Sigmoid colon (tissue), 7 donors: ENCODE measurements around the gene DPP6. TPM values are rescaled to one million over a fixed set of nuclear protein-coding genes. Genes with fewer than 3 reads are reported as not detected.

Source experiments
- DNase-seq: peaks from one replicate; pipeline ENCODE4 v3.0.0-alpha.2; 2019
- H3K27ac ChIP-seq, 4 donors: fragments of 200-600 bp; sonication (generic); one replicate each; pipeline ENCODE4 v1.5.1; 2016 to 2019; ENCODE audit warnings: mild to moderate bottlenecking in 1 of 4
- H3K27me3 ChIP-seq, 3 donors: fragments of 200-600 bp; sonication (generic); one replicate each; pipeline ENCODE4 v1.5.1; 2019; ENCODE audit warnings: mild to moderate bottlenecking in 1 of 3
- H3K36me3 ChIP-seq, 4 donors: fragments of 200-600 bp; sonication (generic); one replicate each; pipeline ENCODE4 v1.5.1; 2016 to 2019
- H3K4me1 ChIP-seq, 4 donors: fragments of 200-600 bp; sonication (generic); one replicate each; pipeline ENCODE4 v1.5.1; 2017 to 2019
- H3K4me3 ChIP-seq, 4 donors: fragments of 200-600 bp; sonication (generic); one replicate each; pipeline ENCODE4 v1.5.1; 2017 to 2019; ENCODE audit warnings: mild to moderate bottlenecking in 2 of 4, moderate library complexity in 1 of 4
- H3K9me3 ChIP-seq, 4 donors: fragments of 200-600 bp in 3 of 4; sonication (generic) in 3 of 4; one replicate each; pipeline versions ENCODE4 v1.5.1 to v1.6.1; 2013 to 2019
- CTCF ChIP-seq, 4 experiments: fragments of 450-650 bp in 3 of 4; fragments of 200-600 bp in 1 of 4; IDR thresholded peaks; one replicate each; pipeline ENCODE4 v1.5.1; 2016 to 2019; ENCODE audit warnings: antibody characterized with exemption in 4 of 4, mild to moderate bottlenecking in 3 of 4, moderate library complexity in 2 of 4
- EP300 ChIP-seq, 4 donors: sonication (generic); formaldehyde crosslinking; IDR thresholded peaks; one replicate each; pipeline ENCODE4 v1.6.1; 2017; ENCODE audit warnings: antibody characterized with exemption in 4 of 4
- POLR2A ChIP-seq, 2 donors: fragments of 450-650 bp; IDR thresholded peaks; one replicate each; pipeline ENCODE4 v1.6.1; 2016; ENCODE audit warnings: antibody characterized with exemption in 2 of 2, mild to moderate bottlenecking in 2 of 2, moderate library complexity in 2 of 2
- POLR2AphosphoS5 ChIP-seq, 4 donors: sonication (generic); formaldehyde crosslinking; IDR thresholded peaks; one replicate each; pipeline ENCODE4 v1.6.1; 2017; ENCODE audit warnings: antibody characterized with exemption in 4 of 4
- WGBS, 2 donors: extraction: QIAGEN DNeasy Blood & Tissue Kit; methylation state at CpG; one replicate each; pipeline ENCODE4 v1.1.7; 2013; 5-methylcytosine and 5-hydroxymethylcytosine counted together
- intact Hi-C: fragments of 100-400 bp; cut with DNase I; formaldehyde crosslinking; loops from one replicate; pipeline ENCODE4 v1.15.1; 2023
- polyA plus RNA-seq, 3 donors: library from polyadenylated mRNA; stranded (reverse); fragments of 200-250 nt; gene quantifications; one replicate each; pipeline ENCODE4 v1.2.3, GENCODE V29; 2013
- total RNA-seq, 4 donors: library from RNA; depleted of rRNA; stranded (reverse); fragments of >200 nt; gene quantifications; one replicate each; pipeline ENCODE4 v1.1.0, GENCODE V29; 2016
- donor health status: healthy with polysubstance abuse.
- donor health status: Bipolar disorder and iron deficiency.
- donor health status: healthy.

Gene DPP6
- total and polyA plus RNA-seq, 7 donors: 1.2 to 53.2 (median 41.0) TPM; not detected in 1

DNA sequence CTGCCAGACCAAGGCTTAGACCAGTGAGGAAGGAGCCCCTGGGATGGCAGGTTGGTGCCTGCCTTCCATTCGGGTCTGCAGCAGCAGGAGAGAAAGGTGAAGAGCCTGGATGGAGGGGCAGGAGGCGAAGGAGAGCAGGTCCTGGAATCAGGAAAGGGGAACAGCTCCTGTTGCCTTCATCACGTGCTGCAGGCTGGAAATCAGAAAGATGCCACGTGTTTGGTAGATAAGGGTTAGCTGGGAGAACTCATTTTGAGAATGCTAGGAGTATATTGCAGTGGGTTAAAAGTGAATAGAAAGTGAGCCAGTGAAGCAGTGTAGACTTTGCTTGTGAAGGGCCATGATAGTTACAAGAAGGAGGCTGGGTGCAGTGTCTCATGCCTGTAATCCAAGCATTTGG, 579.0 kb downstream of the DPP6 start:
- Histone ChIP-seq H3K36me3 (no peaks in the 10 kb centered on the region), H3K4me1 (no peaks in the 10 kb centered on the region), H3K27ac (no peak overlapping the region), H3K9me3 (peaks cover 0 to 2% (median 0%) of the 10 kb centered on the region in 4 donors), H3K4me3 (no peak overlapping the region), H3K27me3 (no peaks in the 10 kb centered on the region)
- 71 to 78% methylated on average over 4 of the region's 4 CpGs for WGBS, 2 donors
- TF ChIP-seq POLR2A (IDR thresholded peaks at IDR 0.05) (no peak), EP300 (IDR thresholded peaks at IDR 0.05) (no peak), CTCF (IDR thresholded peaks at IDR 0.05) (no peak), POLR2AphosphoS5 (IDR thresholded peaks at IDR 0.05) (no peak)
- no peak for DNase-seq
- intact Hi-C loops: no loop called here

DNA sequence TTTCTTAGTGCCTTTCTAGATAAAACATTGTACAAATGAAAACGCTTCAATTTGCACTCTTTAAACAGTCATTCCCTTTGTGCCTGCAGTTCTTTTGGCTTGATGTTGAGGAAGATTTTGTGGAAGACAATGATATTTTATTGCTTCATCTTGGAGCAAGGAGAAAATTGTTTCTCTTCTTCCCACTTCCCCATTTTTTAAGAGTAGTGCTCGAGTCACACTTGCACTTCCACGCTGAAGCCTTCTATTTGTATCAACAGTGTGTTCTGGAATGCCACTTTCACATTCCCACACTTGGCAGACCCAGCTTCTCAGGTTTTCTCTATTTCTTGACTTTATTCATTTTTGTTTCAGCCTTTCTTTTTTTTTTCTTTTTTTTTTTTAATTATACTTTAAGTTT, 581.4 kb downstream of the DPP6 start:
- no peaks in the 10 kb centered on the region for H3K27me3 ChIP-seq
- DNase-seq: no peak
- no peak overlapping the region for H3K4me3 ChIP-seq
- TF ChIP-seq CTCF (IDR thresholded peaks at IDR 0.05) (no peak), EP300 (IDR thresholded peaks at IDR 0.05) (no peak), POLR2A (IDR thresholded peaks at IDR 0.05) (no peak), POLR2AphosphoS5 (IDR thresholded peaks at IDR 0.05) (no peak)
- no peak overlapping the region for H3K27ac ChIP-seq
- H3K36me3 ChIP-seq: no peaks in the 10 kb centered on the region
- WGBS, 2 donors: 77 to 80% methylated on average over 3 of the region's 3 CpGs
- intact Hi-C loops: no loop called here
- no peaks in the 10 kb centered on the region for H3K4me1 ChIP-seq
- H3K9me3 ChIP-seq: peaks cover 0 to 2% (median 0%) of the 10 kb centered on the region in 4 donors

DNA sequence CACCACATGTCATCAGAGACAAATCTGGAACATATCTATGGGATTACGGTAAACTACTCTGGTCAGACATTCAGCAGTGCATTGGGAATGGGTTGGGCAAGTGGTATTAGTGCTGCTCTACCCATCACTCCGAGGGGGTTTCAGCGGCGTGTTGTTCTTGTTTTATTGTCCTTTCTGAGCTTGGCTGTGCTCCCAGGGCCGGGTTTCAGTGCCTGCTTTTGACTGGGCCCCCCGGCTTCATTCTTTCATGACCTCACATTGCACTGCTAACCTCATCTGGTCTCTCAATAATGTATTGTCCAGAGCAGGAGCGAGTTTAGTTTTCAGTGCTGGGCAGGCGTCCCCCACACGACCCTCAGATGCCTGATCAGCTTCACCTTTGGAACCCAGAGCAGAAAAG, 586.1 kb downstream of the DPP6 start:
- peaks cover 0 to 2% (median 0%) of the 10 kb centered on the region in 4 donors for H3K9me3 ChIP-seq
- no peaks in the 10 kb centered on the region for H3K36me3 ChIP-seq
- no peaks in the 10 kb centered on the region for H3K27me3 ChIP-seq
- DNase-seq: no peak
- intact Hi-C loops: no loop called here
- no peak overlapping the region for H3K27ac ChIP-seq
- WGBS, 2 donors: 79 to 81% methylated on average over 9 of the region's 9 CpGs
- TF ChIP-seq CTCF (IDR thresholded peaks at IDR 0.05): no peak
- no peak for TF ChIP-seq POLR2AphosphoS5 (IDR thresholded peaks at IDR 0.05)
- no peak for TF ChIP-seq EP300 (IDR thresholded peaks at IDR 0.05)
- TF ChIP-seq POLR2A (IDR thresholded peaks at IDR 0.05): no peak
- no peaks in the 10 kb centered on the region for H3K4me1 ChIP-seq
- H3K4me3 ChIP-seq: no peak overlapping the region

GRCh38 chr7:154640266-154640865, 588.2 kb downstream of the DPP6 start:
- intact Hi-C loops: no loop called here
- Histone ChIP-seq H3K4me3 (no peak overlapping the region), H3K36me3 (no peaks in the 10 kb centered on the region), H3K4me1 (no peaks in the 10 kb centered on the region), H3K9me3 (peaks cover 0 to 2% (median 0%) of the 10 kb centered on the region in 4 donors), H3K27ac (no peak overlapping the region), H3K27me3 (no peaks in the 10 kb centered on the region)
- TF ChIP-seq POLR2AphosphoS5 (IDR thresholded peaks at IDR 0.05) (no peak), CTCF (IDR thresholded peaks at IDR 0.05) (peak in 1 of 4 experiments; percentile 31)
- no peak for DNase-seq
- 41 to 60% methylated on average over 10 of the region's 10 CpGs for WGBS, 2 donors

DNA sequence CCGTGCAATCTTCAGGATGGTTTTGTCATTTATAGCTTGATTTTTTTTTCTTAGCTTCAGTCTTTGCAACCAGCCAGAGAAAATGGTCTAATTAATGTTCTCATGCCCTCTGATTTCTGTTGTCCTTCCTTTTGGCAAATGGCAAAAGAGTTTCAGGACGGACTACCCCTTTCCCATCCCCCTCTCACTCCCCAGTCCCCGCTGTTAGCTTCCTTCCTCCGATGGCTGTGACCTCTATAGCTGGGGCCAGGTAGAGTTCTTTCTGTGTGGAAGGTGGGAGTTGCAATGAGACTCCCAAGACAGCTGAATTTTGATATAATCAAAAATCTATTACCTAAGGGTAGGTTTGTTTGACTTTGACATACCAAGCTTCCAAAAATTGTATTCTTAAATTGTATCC, 588.7 kb downstream of the DPP6 start:
- TF ChIP-seq CTCF (IDR thresholded peaks at IDR 0.05) (no peak), POLR2A (IDR thresholded peaks at IDR 0.05) (no peak), POLR2AphosphoS5 (IDR thresholded peaks at IDR 0.05) (no peak), EP300 (IDR thresholded peaks at IDR 0.05) (no peak)

More for the DNA sequence above, 588.7 kb downstream of the DPP6 start:
- H3K27ac ChIP-seq: no peak overlapping the region
- H3K36me3 ChIP-seq: no peaks in the 10 kb centered on the region
- 60 to 81% methylated on average over 4 of the region's 4 CpGs for WGBS, 2 donors
- H3K4me3 ChIP-seq: no peak overlapping the region
- H3K9me3 ChIP-seq: no peaks in the 10 kb centered on the region
- intact Hi-C loops: no loop called here
- no peaks in the 10 kb centered on the region for H3K27me3 ChIP-seq
- DNase-seq: no peak
- H3K4me1 ChIP-seq: no peaks in the 10 kb centered on the region
